ENCODE measurements around the gene TMEM14C. TPM values are rescaled to one million over a fixed set of nuclear protein-coding genes. Genes with fewer than 3 reads are reported as not detected.
"Not testable (repeated sequence)": the region's sequence is repeated elsewhere in the genome, so short reads cannot be mapped to it uniquely, and the experiment has no call there.

Gene TMEM14C
- total RNA-seq, 4 donors from 2014 or later: 87.9 to 136 (median 116) TPM

GRCh38 chr6:10749734-10750133 lies 26.9 kb downstream of the TMEM14C start:
- 67 to 68% methylated on average over 2 of the region's 2 CpGs for WGBS, 2 donors
- no peak for DNase-seq (ENCODE audit: low spot score in 2 of 2)
- no peak overlapping the region for H3K27ac ChIP-seq
- TF ChIP-seq EP300 (IDR thresholded peaks at IDR 0.05) (no peak), POLR2A (IDR thresholded peaks at IDR 0.05) (no peak)
- TF ChIP-seq, protein P1, sequence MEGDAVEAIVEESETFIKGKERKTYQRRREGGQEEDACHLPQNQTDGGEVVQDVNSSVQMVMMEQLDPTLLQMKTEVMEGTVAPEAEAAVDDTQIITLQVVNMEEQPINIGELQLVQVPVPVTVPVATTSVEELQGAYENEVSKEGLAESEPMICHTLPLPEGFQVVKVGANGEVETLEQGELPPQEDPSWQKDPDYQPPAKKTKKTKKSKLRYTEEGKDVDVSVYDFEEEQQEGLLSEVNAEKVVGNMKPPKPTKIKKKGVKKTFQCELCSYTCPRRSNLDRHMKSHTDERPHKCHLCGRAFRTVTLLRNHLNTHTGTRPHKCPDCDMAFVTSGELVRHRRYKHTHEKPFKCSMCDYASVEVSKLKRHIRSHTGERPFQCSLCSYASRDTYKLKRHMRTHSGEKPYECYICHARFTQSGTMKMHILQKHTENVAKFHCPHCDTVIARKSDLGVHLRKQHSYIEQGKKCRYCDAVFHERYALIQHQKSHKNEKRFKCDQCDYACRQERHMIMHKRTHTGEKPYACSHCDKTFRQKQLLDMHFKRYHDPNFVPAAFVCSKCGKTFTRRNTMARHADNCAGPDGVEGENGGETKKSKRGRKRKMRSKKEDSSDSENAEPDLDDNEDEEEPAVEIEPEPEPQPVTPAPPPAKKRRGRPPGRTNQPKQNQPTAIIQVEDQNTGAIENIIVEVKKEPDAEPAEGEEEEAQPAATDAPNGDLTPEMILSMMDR (IDR thresholded peaks at IDR 0.05): no peak
- peaks cover 0 to 49% (median 7%) of the 10 kb centered on the region in 3 donors for H3K36me3 ChIP-seq
- H3K27me3 ChIP-seq: no peaks in the 10 kb centered on the region
- H3K9me3 ChIP-seq: no peaks in the 10 kb centered on the region
- H3K4me1 ChIP-seq: peaks cover 9 to 36% (median 24%) of the 10 kb centered on the region in 4 donors
- H3K4me3 ChIP-seq: no peak overlapping the region

GRCh38 chr6:10750568-10750967 lies 27.7 kb downstream of the TMEM14C start:
- not testable (repeated sequence) for DNase-seq (ENCODE audit: low spot score in 2 of 2); H3K9me3 ChIP-seq; H3K4me3 ChIP-seq; H3K27me3 ChIP-seq; H3K27ac ChIP-seq
- peaks cover 9 to 36% (median 24%) of the 10 kb centered on the region in 4 donors for H3K4me1 ChIP-seq
- H3K36me3 ChIP-seq: peaks cover 0 to 52% (median 7%) of the 10 kb centered on the region in 3 donors
- WGBS, 2 donors: 86 to 89% methylated on average over 6 of the region's 6 CpGs

DNA sequence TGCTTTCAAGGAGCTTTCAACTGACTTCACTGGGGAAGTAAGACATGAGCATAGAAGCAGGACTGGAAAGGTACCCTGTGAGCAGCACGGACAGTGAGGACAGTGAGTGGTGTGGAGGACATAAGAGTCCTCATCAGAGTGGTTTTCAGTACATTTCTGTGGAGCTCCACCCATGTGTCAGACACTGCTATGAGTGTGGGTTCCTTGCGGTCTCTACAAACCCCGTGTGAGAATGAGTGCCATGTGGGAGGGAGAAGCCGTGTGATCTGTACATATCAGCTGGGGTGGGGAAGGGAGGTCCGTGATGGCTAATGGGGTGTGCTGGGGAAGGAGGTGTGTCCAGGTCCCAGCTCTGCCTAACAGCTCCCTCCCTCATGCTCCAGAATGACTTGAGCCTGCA lies 28.9 kb downstream of the TMEM14C start:
- not testable (repeated sequence) for H3K4me3 ChIP-seq; H3K27me3 ChIP-seq; H3K9me3 ChIP-seq; H3K27ac ChIP-seq; DNase-seq (ENCODE audit: low spot score in 2 of 2)
- peaks cover 9 to 32% (median 24%) of the 10 kb centered on the region in 4 donors for H3K4me1 ChIP-seq
- H3K36me3 ChIP-seq: peaks cover 0 to 61% (median 7%) of the 10 kb centered on the region in 3 donors
- 66 to 82% methylated on average over 5 of the region's 5 CpGs for WGBS, 2 donors

DNA sequence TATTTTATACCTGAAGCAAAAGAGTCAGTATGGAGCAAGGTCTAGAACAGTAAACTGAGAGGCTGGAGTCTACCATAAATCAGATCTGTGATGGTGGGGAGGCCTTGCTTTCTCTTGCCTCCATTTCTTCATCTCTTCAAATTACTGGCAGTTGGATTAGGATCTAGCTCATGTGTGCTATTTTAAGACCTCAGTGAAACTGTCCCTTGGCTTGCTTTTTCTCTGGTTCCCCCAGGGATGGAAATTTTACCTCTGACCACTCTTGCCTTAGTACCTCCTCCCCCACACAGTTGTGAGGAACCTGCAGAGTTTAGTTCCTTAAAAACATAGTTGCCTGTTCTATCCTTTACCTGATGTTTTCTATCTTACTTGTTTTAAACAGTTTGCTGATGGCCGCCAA lies 33.2 kb downstream of the TMEM14C start:
- Histone ChIP-seq H3K4me1 (no peaks in the 10 kb centered on the region), H3K4me3 (no peak overlapping the region), H3K9me3 (no peaks in the 10 kb centered on the region), H3K27ac (no peak overlapping the region), H3K36me3 (peaks cover 0 to 83% (median 7%) of the 10 kb centered on the region in 3 donors), H3K27me3 (no peaks in the 10 kb centered on the region)
- TF ChIP-seq, protein P1 (IDR thresholded peaks at IDR 0.05): no peak
- no peak for TF ChIP-seq POLR2A (IDR thresholded peaks at IDR 0.05)
- 94% methylated on average over 1 of the region's 1 CpG for WGBS, 2 donors
- DNase-seq (ENCODE audit: low spot score in 2 of 2): no peak

GRCh38 chr6:10759312-10759839 lies 36.5 kb downstream of the TMEM14C start:
- Histone ChIP-seq H3K27me3 (no peaks in the 10 kb centered on the region), H3K27ac (no peak overlapping the region), H3K36me3 (peaks cover 0 to 55% (median 1%) of the 10 kb centered on the region in 3 donors), H3K9me3 (no peaks in the 10 kb centered on the region), H3K4me3 (no peak overlapping the region), H3K4me1 (peaks cover 0 to 4% (median 0%) of the 10 kb centered on the region in 4 donors)
- 54 to 58% methylated on average over 3 of the region's 3 CpGs for WGBS, 2 donors
- DNase-seq (ENCODE audit: low spot score in 2 of 2): no peak
- TF ChIP-seq POLR2A (IDR thresholded peaks at IDR 0.05): no peak
- TF ChIP-seq, protein P1 (IDR thresholded peaks at IDR 0.05): peak in 1 of 5 experiments; percentile 34

- DNase-seq (ENCODE audit: low spot score in 2 of 2): no peak
- WGBS, 2 donors: 76 to 83% methylated on average over 6 of the region's 6 CpGs
- Histone ChIP-seq H3K4me3 (no peak overlapping the region), H3K9me3 (no peaks in the 10 kb centered on the region), H3K36me3 (peaks cover 0 to 50% (median 0%) of the 10 kb centered on the region in 3 donors), H3K27me3 (no peaks in the 10 kb centered on the region), H3K27ac (no peak overlapping the region), H3K4me1 (peaks cover 0 to 4% (median 0%) of the 10 kb centered on the region in 4 donors)
- TF ChIP-seq EP300 (IDR thresholded peaks at IDR 0.05): no peak
- TF ChIP-seq, protein P1 (IDR thresholded peaks at IDR 0.05): no peak
- no peak for TF ChIP-seq POLR2A (IDR thresholded peaks at IDR 0.05)
Measured at GRCh38 chr6:10759884-10760329, 37.0 kb downstream of the TMEM14C start.

Data from tibial nerve (tissue), 4 donors.